Stimulated activated CD8-positive, alpha-beta memory T cell treated with anti-CD3 and anti-CD28 coated beads, Interleukin-15, amount 100 ng/mL, for 4 hours (primary cell): ENCODE data around the gene BTN3A1.
"Not testable (repeated sequence)": the region's sequence is repeated elsewhere in the genome, so short reads cannot be mapped to it uniquely, and the experiment has no call there.

Source experiments
- DNase-seq, 2 donors: peaks; one replicate each; pipeline ENCODE4 v3.0.0-alpha.2; 2020; ENCODE audit warnings: low read depth in 2 of 2

The BTN3A1 gene

GRCh38 chr6:26440977-26441358 is 38.9 kb downstream of the BTN3A1 start:
- no peak for DNase-seq

GRCh38 chr6:26441977-26442376 is 39.9 kb downstream of the BTN3A1 start:
- DNase-seq, result no peak

GRCh38 chr6:26445934-26446667 is 44.0 kb downstream of the BTN3A1 start:
- no peak for DNase-seq

GRCh38 chr6:26447257-26447656 is 45.2 kb downstream of the BTN3A1 start:
- DNase-seq, result no peak

GRCh38 chr6:26450240-26450639 is 48.2 kb downstream of the BTN3A1 start:
- DNase-seq, result no peak

- no peak for DNase-seq
Observed at GRCh38 chr6:26452631-26453235, 50.7 kb downstream of the BTN3A1 start.

GRCh38 chr6:26454631-26455030 is 52.6 kb downstream of the BTN3A1 start:
- DNase-seq, result no peak

GRCh38 chr6:26455357-26455970 is 53.4 kb downstream of the BTN3A1 start:
- no peak for DNase-seq

GRCh38 chr6:26457264-26457805 is 55.3 kb downstream of the BTN3A1 start:
- no peak for DNase-seq

- peak in 1 of 2 donors; percentile 51 for DNase-seq
Observed at GRCh38 chr6:26457806-26458688, 56.0 kb downstream of the BTN3A1 start, which contains the start of gene BTN2A1. Gene BTN2A1 (plus strand): TSS chr6:26457955. CDS start chr6:26458637, 682 bp downstream.

- DNase-seq, result no peak
Observed at GRCh38 chr6:26459023-26459810, 57.1 kb downstream of the BTN3A1 start.

- DNase-seq, result not testable (repeated sequence)
Observed at GRCh38 chr6:26461353-26461752, 59.3 kb downstream of the BTN3A1 start.

- DNase-seq, result no peak
Observed at GRCh38 chr6:26464014-26464413, 61.9 kb downstream of the BTN3A1 start.

- no peak for DNase-seq
Observed at GRCh38 chr6:26464416-26465131, 62.5 kb downstream of the BTN3A1 start.
